ENCODE data around the gene HOXA13. TPM values are rescaled to one million over a fixed set of nuclear protein-coding genes. Genes with fewer than 3 reads are reported as not detected.
A peak's percentile ranks its signal among the peaks of the same experiment; 100 is the strongest.

The HOXA13 gene
- polyA plus RNA-seq, 1 donor (not counting 4 experiments of a cell fraction or from before 2014, with no cell fraction given) = not detected

DNA sequence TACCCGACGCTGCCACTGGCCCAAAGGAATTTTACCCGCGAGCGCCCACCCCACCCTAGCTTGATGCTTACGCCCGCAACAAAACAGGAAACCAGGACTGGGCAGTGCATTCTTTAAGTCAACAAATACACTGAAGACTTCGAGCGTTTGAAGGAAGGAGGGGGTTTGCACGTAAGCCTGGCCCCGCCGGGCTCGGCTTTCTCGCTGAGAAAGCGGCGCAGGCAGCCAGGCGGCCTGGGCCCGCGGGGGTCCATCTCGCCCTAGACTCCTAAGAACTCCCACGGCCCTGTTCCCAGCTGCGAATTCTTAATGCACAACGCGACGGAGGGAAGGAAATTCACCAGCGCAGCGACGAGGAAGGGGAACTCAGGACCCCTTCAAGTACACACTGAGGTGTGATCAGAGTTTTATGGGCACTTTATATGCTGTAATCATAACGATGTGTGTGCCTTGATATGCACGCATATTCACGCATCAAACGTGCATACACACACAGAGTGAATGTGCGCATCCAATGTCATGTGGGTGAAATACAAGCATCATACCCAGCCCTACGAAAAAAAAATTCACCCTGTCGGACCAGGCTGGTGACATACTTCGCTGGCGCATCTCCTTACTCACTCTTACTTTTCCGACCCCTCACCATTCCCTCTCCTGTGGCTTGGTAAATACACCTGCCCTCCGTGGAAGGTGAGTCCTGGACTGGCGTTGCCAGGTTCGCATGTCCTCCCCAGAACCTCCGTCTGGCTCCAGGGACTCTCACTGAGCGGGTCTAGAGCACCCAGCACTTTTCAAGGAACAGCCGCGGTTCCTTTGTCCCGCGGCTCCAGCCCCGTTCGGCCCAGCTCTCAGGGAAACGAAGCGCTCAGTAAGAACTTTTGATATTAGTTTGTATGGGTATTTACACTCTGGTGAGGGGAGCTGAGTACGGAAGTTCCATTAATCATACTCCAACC, 5.7 kb upstream of the HOXA13 start:
- Histone ChIP-seq H3K4me3 (ENCODE audit: control insufficient read depth in 2 of 3, extremely low read depth in 1 of 3, insufficient read depth in 2 of 3, low read depth in 1 of 3, low read length in 3 of 3) (no peak overlapping the region), H3K79me2 (ENCODE audit: control insufficient read depth, insufficient read depth, low read length) (no peaks in the 10 kb centered on the region)
- FAIRE-seq = no peak

GRCh38 chr7:27204851-27205322, 5.0 kb upstream of the HOXA13 start:
- no peaks in the 10 kb centered on the region for H3K79me2 ChIP-seq (ENCODE audit: control insufficient read depth, insufficient read depth, low read length)
- H3K4me2 ChIP-seq (ENCODE audit: control insufficient read depth, extremely low read depth, insufficient read depth, low read depth, low read length) = peak overlapping the region; percentile 27
- H3K9me1 ChIP-seq (ENCODE audit: control insufficient read depth, extremely low read depth, insufficient read depth, low read length) = no peaks in the 10 kb centered on the region
- H3K9me3 ChIP-seq (ENCODE audit: control insufficient read depth, low read depth, low read length) = no peaks in the 10 kb centered on the region
- DNase-seq (ENCODE audit: low read depth, low spot score) (no peak), FAIRE-seq (no peak)
- dilution Hi-C loops (cut with MboI; ENCODE audit: extremely low pct_ligation_motif_present, low sequenced_read_pairs) = loop anchor here (25.0 kb wide), 1 partner anchor 382 kb away; no protein-coding TSS in a partner anchor
- TF ChIP-seq CTCF (optimal IDR thresholded peaks at IDR 0.05 in 1 of 3, IDR thresholded peaks at IDR 0.05 in 1 of 3, conservative IDR thresholded peaks at IDR 0.05 in 1 of 3; ENCODE audit: extremely low read depth in 1 of 3, insufficient read depth in 2 of 3, low read length in 3 of 3) (no peak), EZH2 (IDR thresholded peaks at IDR 0.05; ENCODE audit: low read length) (peak; percentile 92)
- no peaks in the 10 kb centered on the region for H3K36me3 ChIP-seq (ENCODE audit: control insufficient read depth in 2 of 2, extremely low read depth in 1 of 2, insufficient read depth in 2 of 2, low read length in 2 of 2)
- H3K9ac ChIP-seq (ENCODE audit: control insufficient read depth, extremely low read depth, insufficient read depth, low read length) = no peak overlapping the region
- no peak overlapping the region for H3K27ac ChIP-seq (ENCODE audit: control insufficient read depth, insufficient read depth, low read length)
- H2AFZ ChIP-seq (ENCODE audit: control insufficient read depth, low read length) = no peak overlapping the region
- peaks cover 92% of the 10 kb centered on the region for H3K27me3 ChIP-seq (ENCODE audit: control insufficient read depth, extremely low read depth, insufficient read depth, low read length)
- peaks cover 7% of the 10 kb centered on the region for H3K4me1 ChIP-seq (ENCODE audit: control insufficient read depth, extremely low read depth, insufficient read depth, low read length)
- no peak overlapping the region for H3K4me3 ChIP-seq (ENCODE audit: control insufficient read depth in 2 of 3, extremely low read depth in 1 of 3, insufficient read depth in 2 of 3, low read depth in 1 of 3, low read length in 3 of 3)
- peaks cover 13% of the 10 kb centered on the region for H4K20me1 ChIP-seq (ENCODE audit: control insufficient read depth, extremely low read depth, insufficient read depth, low read length)

More for the DNA sequence above, 5.7 kb upstream of the HOXA13 start:
- H3K9me3 ChIP-seq (ENCODE audit: control insufficient read depth, low read depth, low read length) = no peaks in the 10 kb centered on the region
- dilution Hi-C loops (cut with MboI; ENCODE audit: extremely low pct_ligation_motif_present, low sequenced_read_pairs) = loop anchor here (25.0 kb wide), 1 partner anchor 382 kb away; no protein-coding TSS in a partner anchor
- no peak overlapping the region for H2AFZ ChIP-seq (ENCODE audit: control insufficient read depth, low read length)
- H3K27me3 ChIP-seq (ENCODE audit: control insufficient read depth, extremely low read depth, insufficient read depth, low read length) = peaks cover 93% of the 10 kb centered on the region
- H4K20me1 ChIP-seq (ENCODE audit: control insufficient read depth, extremely low read depth, insufficient read depth, low read length) = peaks cover 13% of the 10 kb centered on the region
- no peak for TF ChIP-seq CTCF (optimal IDR thresholded peaks at IDR 0.05 in 1 of 3, IDR thresholded peaks at IDR 0.05 in 1 of 3, conservative IDR thresholded peaks at IDR 0.05 in 1 of 3; ENCODE audit: extremely low read depth in 1 of 3, insufficient read depth in 2 of 3, low read length in 3 of 3)
- TF ChIP-seq EZH2 (IDR thresholded peaks at IDR 0.05; ENCODE audit: low read length) = peak; percentile 99
- H3K27ac ChIP-seq (ENCODE audit: control insufficient read depth, insufficient read depth, low read length) = no peak overlapping the region
- H3K4me2 ChIP-seq (ENCODE audit: control insufficient read depth, extremely low read depth, insufficient read depth, low read depth, low read length) = no peak overlapping the region
- H3K4me1 ChIP-seq (ENCODE audit: control insufficient read depth, extremely low read depth, insufficient read depth, low read length) = peaks cover 7% of the 10 kb centered on the region
- no peaks in the 10 kb centered on the region for H3K36me3 ChIP-seq (ENCODE audit: control insufficient read depth in 2 of 2, extremely low read depth in 1 of 2, insufficient read depth in 2 of 2, low read length in 2 of 2)
- H3K9me1 ChIP-seq (ENCODE audit: control insufficient read depth, extremely low read depth, insufficient read depth, low read length) = no peaks in the 10 kb centered on the region
- DNase-seq (ENCODE audit: low read depth, low spot score) = no peak
- no peak overlapping the region for H3K9ac ChIP-seq (ENCODE audit: control insufficient read depth, extremely low read depth, insufficient read depth, low read length)

Measured in keratinocyte (primary cell).